ENCODE results near the gene ENDOV.

ENDOV gene

DNA sequence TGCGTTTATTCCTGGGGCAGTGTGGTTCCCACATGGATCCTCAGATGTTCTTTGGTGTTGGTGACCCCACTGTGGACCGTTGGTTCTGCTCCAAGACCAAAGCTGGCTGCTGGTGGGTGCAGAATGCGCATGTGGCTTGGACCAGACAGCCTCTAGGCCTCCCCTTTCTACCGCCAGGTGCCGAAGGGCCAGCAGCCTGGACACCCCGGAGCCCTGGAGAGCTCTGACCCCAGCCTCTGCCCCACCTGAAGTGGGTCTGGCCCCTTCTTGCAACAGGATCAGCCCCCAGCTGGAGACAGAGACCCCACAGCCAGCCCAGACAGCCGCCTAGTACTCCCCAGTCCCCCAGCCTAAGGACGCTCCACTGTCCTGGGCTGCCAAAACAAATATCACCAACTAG, 43.0 kb downstream of the ENDOV start:
- POLR2A ChIA-PET = no interaction called here
- CTCF ChIA-PET = no interaction called here
- no peak for TF ChIP-seq FOXA1 (IDR thresholded peaks at IDR 0.05)

DNA sequence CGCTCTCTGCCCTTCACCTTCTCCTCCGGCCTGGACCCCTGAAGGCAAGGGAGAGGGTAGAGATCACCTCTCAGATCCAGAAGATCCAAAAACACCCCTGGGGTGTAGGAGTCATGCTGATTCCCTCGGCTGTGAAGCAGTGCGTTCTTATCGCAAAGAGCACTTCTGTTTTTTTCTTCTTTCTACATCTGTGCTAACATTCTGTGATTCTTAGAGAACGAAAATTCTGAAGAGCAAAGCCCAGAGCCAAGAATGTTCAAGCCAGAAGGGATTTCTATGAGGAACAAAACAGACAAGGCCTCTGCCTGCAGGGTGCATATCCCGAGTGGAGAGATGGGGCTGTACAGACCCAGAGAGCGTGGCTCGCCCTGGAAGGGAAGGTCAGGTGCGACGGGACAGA, 44.3 kb downstream of the ENDOV start:
- ChIA-PET POLR2A (no interaction called here), CTCF (no interaction called here)
- TF ChIP-seq HDGF (IDR thresholded peaks at IDR 0.05; ENCODE audit: borderline replicate concordance) (no peak), TARDBP (IDR thresholded peaks at IDR 0.05) (no peak), ZNF384 (IDR thresholded peaks at IDR 0.05) (no peak), ARNT (IDR thresholded peaks at IDR 0.05) (no peak), SUZ12 (IDR thresholded peaks at IDR 0.05) (no peak), BHLHE40 (IDR thresholded peaks at IDR 0.05; ENCODE audit: borderline replicate concordance) (no peak), LEF1 (IDR thresholded peaks at IDR 0.05; ENCODE audit: borderline replicate concordance) (no peak), NFRKB (IDR thresholded peaks at IDR 0.05) (no peak), CTBP1 (IDR thresholded peaks at IDR 0.05; ENCODE audit: borderline replicate concordance) (no peak), FOXK2 (IDR thresholded peaks at IDR 0.05) (no peak), FOXA1 (IDR thresholded peaks at IDR 0.05) (no peak), L3MBTL2 (conservative IDR thresholded peaks at IDR 0.05) (no peak), ELF4 (IDR thresholded peaks at IDR 0.05) (no peak)
- no peak for DNase-seq (ENCODE audit: extremely low spot score)

More for the DNA sequence above, 43.0 kb downstream of the ENDOV start:
- no peak for DNase-seq (ENCODE audit: extremely low spot score)

DNA sequence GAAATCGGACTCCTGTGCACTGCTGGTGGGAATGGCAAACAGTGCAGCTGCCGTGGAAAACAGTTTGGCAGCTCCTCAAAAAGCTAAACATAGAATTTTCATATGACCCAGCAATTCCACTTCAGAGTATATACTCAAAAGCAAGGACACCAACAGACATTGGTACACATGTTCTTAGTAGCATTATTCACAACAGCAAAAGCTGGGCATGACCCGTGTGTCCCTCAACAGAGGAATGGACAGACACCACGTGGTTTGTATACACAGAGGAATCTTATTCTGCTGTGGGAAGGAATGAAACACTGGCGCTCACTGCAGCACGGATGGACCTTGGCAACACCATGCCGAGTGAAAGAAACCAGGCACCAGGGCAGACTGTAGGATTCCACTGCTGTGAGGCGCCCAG, 45.5 kb downstream of the ENDOV start:
- ChIA-PET POLR2A (no interaction called here), CTCF (no interaction called here)
- TF ChIP-seq CTBP1 (IDR thresholded peaks at IDR 0.05; ENCODE audit: borderline replicate concordance) = no peak
- TF ChIP-seq FOXK2 (IDR thresholded peaks at IDR 0.05) = no peak
- TF ChIP-seq NFRKB (IDR thresholded peaks at IDR 0.05) = no peak
- DNase-seq (ENCODE audit: extremely low spot score) = no peak

DNA sequence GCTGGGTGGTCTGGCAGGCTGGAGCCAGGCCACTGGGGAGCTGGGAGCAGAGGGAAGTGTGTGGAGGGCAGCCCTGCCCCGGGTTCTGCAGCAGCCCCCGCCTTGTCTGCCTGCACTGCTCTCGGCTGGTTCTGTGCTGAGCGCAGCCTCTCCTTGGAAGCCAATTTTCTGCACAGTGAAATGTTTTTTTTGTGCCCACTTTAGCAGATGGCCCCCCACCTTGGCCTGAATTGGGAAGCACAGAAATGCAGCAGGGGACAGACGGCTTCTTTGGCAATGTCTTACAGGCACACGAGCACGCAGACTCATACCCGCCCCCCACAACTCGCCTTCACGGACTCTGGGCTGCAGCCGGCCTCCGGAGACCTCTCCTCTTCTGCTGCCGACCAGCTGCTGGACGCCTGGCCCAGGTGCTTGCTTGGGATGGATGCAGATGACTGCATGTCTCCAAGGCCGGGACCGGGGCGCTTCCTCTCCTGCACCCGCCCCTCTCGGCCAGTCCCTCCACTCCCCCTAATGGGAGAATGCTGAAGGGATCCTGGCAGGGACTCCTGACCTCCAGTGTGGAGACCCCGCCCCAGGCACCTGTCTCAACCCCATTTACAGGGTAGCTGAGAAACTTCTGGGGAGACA, 46.7 kb downstream of the ENDOV start:
- DNase-seq (ENCODE audit: extremely low spot score) = no peak
- ChIA-PET CTCF (no interaction called here), POLR2A (no interaction called here)
- no peak for TF ChIP-seq PKNOX1 (IDR thresholded peaks at IDR 0.05)
- TF ChIP-seq HDGF (IDR thresholded peaks at IDR 0.05; ENCODE audit: borderline replicate concordance) = no peak
- no peak for TF ChIP-seq L3MBTL2 (conservative IDR thresholded peaks at IDR 0.05)
- TF ChIP-seq TARDBP (IDR thresholded peaks at IDR 0.05) = no peak
- no peak for TF ChIP-seq SUZ12 (IDR thresholded peaks at IDR 0.05)
- no peak for TF ChIP-seq ZNF384 (IDR thresholded peaks at IDR 0.05)
- TF ChIP-seq BHLHE40 (IDR thresholded peaks at IDR 0.05; ENCODE audit: borderline replicate concordance) = no peak
- no peak for TF ChIP-seq ARNT (IDR thresholded peaks at IDR 0.05)
- no peak for TF ChIP-seq FOXA1 (IDR thresholded peaks at IDR 0.05)
- no peak for TF ChIP-seq FOXM1 (IDR thresholded peaks at IDR 0.05; ENCODE audit: borderline replicate concordance)
- TF ChIP-seq LEF1 (IDR thresholded peaks at IDR 0.05; ENCODE audit: borderline replicate concordance) = no peak
- TF ChIP-seq NFRKB (IDR thresholded peaks at IDR 0.05) = no peak
- TF ChIP-seq CTBP1 (IDR thresholded peaks at IDR 0.05; ENCODE audit: borderline replicate concordance) = no peak
- TF ChIP-seq FOXK2 (IDR thresholded peaks at IDR 0.05) = no peak

DNA sequence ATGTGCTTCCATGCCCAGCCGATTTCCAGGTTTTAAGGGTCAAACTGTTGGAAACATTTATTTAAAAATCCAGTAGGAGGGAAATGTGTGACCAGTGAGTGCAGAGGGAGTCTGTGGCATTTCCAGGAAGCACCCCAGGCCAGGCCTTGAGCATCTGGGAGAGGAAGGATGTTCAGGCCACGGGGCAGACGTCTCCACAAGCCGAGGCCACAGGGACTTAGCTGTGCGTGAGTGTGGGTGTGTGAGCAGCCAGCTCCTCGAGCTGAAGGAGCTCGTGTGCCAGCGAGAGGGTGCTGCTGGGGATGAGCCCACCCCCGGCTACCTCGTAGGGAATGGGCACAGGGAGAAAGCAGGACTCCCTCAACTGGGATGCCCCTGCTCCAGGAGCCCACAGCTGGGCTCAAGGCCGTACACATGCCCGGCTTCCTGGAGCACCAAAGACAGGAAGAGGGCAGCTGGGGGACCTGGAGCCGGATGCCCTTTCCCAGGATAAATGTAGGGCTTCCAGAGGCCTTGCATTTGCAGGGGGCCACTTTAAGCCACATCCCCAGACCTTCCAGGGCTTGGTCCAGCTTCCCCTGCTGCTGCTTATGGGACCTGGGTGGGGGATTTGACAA, 48.9 kb downstream of the ENDOV start:
- TF ChIP-seq ARNT (IDR thresholded peaks at IDR 0.05) (no peak), LEF1 (IDR thresholded peaks at IDR 0.05; ENCODE audit: borderline replicate concordance) (no peak), SUZ12 (IDR thresholded peaks at IDR 0.05) (no peak), HDGF (IDR thresholded peaks at IDR 0.05; ENCODE audit: borderline replicate concordance) (no peak), SP1 (IDR thresholded peaks at IDR 0.05) (no peak), FOXA1 (IDR thresholded peaks at IDR 0.05) (no peak), FOXM1 (IDR thresholded peaks at IDR 0.05; ENCODE audit: borderline replicate concordance) (no peak), CTBP1 (IDR thresholded peaks at IDR 0.05; ENCODE audit: borderline replicate concordance) (no peak), NFRKB (IDR thresholded peaks at IDR 0.05) (no peak), PKNOX1 (IDR thresholded peaks at IDR 0.05) (no peak), TARDBP (IDR thresholded peaks at IDR 0.05) (no peak), BHLHE40 (IDR thresholded peaks at IDR 0.05; ENCODE audit: borderline replicate concordance) (no peak), ZNF384 (IDR thresholded peaks at IDR 0.05) (no peak), FOXK2 (IDR thresholded peaks at IDR 0.05) (no peak), ELF4 (IDR thresholded peaks at IDR 0.05) (no peak), L3MBTL2 (conservative IDR thresholded peaks at IDR 0.05) (no peak)
- no peak for DNase-seq (ENCODE audit: extremely low spot score)
- ChIA-PET POLR2A (interaction anchor here (1.1 to 9.3 kb wide), 2 partner anchors 8 to 12 kb away, joined by 8 to 104 read pairs; partner anchors contain the start of gene NPTX1), CTCF (interaction anchor here (0.6 kb wide), 1 partner anchor 10 kb away, joined by 3 read pairs; no protein-coding TSS in a partner anchor)

- no peak for DNase-seq (ENCODE audit: extremely low spot score)
- TF ChIP-seq TARDBP (IDR thresholded peaks at IDR 0.05) (no peak), ARNT (IDR thresholded peaks at IDR 0.05) (no peak), SP1 (IDR thresholded peaks at IDR 0.05) (no peak), FOXK2 (IDR thresholded peaks at IDR 0.05) (no peak), CTBP1 (IDR thresholded peaks at IDR 0.05; ENCODE audit: borderline replicate concordance) (no peak), FOXM1 (IDR thresholded peaks at IDR 0.05; ENCODE audit: borderline replicate concordance) (no peak), LEF1 (IDR thresholded peaks at IDR 0.05; ENCODE audit: borderline replicate concordance) (no peak), HDGF (IDR thresholded peaks at IDR 0.05; ENCODE audit: borderline replicate concordance) (no peak), ZNF384 (IDR thresholded peaks at IDR 0.05) (no peak), ELF4 (IDR thresholded peaks at IDR 0.05) (no peak), NFRKB (IDR thresholded peaks at IDR 0.05) (no peak), SUZ12 (IDR thresholded peaks at IDR 0.05) (no peak), L3MBTL2 (conservative IDR thresholded peaks at IDR 0.05) (no peak), BHLHE40 (IDR thresholded peaks at IDR 0.05; ENCODE audit: borderline replicate concordance) (no peak), PKNOX1 (IDR thresholded peaks at IDR 0.05) (no peak), FOXA1 (IDR thresholded peaks at IDR 0.05) (no peak)
- ChIA-PET CTCF (interaction anchor here (0.6 kb wide), 1 partner anchor 11 kb away, joined by 3 read pairs; no protein-coding TSS in a partner anchor), POLR2A (interaction anchor here (1.1 to 9.3 kb wide), 2 partner anchors 9 to 12 kb away, joined by 8 to 104 read pairs; partner anchors contain the start of gene NPTX1)
These were observed 49.5 kb downstream of the ENDOV start for GRCh38 chr17:80464486-80464885.
